ENCODE data around the gene TMEM134.
A peak's percentile ranks its signal among the peaks of the same experiment; 100 is the strongest.

The TMEM134 gene

DNA sequence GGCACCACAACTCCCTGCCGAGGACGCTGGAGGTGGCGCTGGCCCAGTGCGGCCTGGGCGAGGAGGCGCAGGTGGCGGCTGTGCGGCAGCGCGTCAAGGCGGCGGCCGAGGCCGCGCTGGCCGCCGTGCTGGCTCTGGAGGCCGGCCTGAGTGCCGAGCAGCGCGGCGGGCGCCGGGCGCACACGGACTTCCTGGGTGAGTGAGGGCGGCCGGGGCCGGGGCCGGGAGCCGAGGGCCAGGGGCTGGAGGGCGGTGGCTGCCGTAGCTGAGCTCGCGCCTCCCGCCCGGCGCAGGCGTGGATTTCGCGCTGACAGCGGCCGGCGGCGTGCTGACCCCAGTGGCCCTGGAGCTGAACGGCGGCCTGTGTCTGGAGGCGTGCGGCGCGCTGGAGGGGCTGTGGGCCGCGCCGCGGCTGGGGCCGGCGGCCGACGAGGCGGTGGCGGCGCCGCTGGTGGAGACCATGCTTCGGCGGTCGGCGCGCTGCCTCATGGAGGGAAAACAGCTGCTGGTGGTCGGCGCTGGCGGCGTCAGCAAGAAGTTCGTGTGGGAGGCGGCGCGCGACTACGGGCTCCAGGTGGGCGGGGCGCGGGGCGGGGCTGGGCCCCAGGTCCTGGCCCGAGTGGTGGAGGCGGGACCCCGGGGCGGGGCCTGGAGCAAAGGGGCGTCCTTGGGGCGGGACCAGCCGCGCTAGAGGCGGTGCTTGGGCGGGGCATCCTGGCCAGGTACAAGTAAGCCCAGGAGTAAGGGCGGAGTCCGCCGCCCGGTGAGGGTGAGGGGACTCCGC is 48.2 kb downstream of the TMEM134 start:
- Histone ChIP-seq H3K9me3 (ENCODE audit: control insufficient read depth in 1 of 2, low read length in 2 of 2) (no peaks in the 10 kb centered on the region), H3K4me1 (ENCODE audit: control insufficient read depth in 1 of 2, insufficient read depth in 2 of 2, low read length in 2 of 2) (peaks cover 0 to 33% of the 10 kb centered on the region in 2 donors), H3K36me3 (ENCODE audit: control insufficient read depth in 1 of 2, insufficient read depth in 2 of 2, low read length in 2 of 2) (no peaks in the 10 kb centered on the region), H3K4me3 (ENCODE audit: low read depth in 1 of 2, low read length in 2 of 2) (peak overlapping the region in 1 of 2 donors; percentile 59), H3K27me3 (ENCODE audit: low read depth, low read length) (no peaks in the 10 kb centered on the region), H3K27ac (ENCODE audit: low read length) (no peak overlapping the region)

DNA sequence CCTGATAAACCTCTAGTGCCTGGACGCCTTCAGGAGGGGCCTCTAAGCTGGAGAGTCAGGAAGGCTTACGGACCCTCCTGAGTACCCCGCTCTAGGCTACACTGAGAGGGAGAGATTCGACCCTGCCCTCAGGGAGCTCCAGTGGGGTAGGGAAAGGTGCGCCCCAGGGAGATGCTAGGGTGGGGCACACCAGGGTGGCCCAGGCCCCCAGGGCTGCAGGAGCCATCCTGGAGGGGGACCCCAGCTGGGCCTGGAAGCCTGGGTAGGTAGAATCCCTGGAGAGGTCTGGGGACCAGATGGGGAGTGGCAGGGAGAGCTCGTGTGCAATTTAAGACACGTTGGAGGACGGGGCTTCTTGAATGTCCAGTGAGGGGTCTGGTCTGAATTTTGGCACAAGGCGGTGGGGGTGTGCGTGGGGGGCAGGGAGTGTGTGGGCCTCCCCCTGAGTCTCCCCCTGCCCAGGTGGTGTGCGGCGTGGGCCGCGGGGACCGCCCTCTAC is 48.9 kb downstream of the TMEM134 start:
- H3K4me1 ChIP-seq (ENCODE audit: control insufficient read depth in 1 of 2, insufficient read depth in 2 of 2, low read length in 2 of 2) = peaks cover 0 to 37% of the 10 kb centered on the region in 2 donors
- peak overlapping the region; percentile 11 to 59 for H3K4me3 ChIP-seq (ENCODE audit: low read depth in 1 of 2, low read length in 2 of 2)
- H3K27ac ChIP-seq (ENCODE audit: low read length) = no peak overlapping the region
- H3K9me3 ChIP-seq (ENCODE audit: control insufficient read depth in 1 of 2, low read length in 2 of 2) = no peaks in the 10 kb centered on the region
- no peaks in the 10 kb centered on the region for H3K27me3 ChIP-seq (ENCODE audit: low read depth, low read length)
- H3K36me3 ChIP-seq (ENCODE audit: control insufficient read depth in 1 of 2, insufficient read depth in 2 of 2, low read length in 2 of 2) = no peaks in the 10 kb centered on the region

DNA sequence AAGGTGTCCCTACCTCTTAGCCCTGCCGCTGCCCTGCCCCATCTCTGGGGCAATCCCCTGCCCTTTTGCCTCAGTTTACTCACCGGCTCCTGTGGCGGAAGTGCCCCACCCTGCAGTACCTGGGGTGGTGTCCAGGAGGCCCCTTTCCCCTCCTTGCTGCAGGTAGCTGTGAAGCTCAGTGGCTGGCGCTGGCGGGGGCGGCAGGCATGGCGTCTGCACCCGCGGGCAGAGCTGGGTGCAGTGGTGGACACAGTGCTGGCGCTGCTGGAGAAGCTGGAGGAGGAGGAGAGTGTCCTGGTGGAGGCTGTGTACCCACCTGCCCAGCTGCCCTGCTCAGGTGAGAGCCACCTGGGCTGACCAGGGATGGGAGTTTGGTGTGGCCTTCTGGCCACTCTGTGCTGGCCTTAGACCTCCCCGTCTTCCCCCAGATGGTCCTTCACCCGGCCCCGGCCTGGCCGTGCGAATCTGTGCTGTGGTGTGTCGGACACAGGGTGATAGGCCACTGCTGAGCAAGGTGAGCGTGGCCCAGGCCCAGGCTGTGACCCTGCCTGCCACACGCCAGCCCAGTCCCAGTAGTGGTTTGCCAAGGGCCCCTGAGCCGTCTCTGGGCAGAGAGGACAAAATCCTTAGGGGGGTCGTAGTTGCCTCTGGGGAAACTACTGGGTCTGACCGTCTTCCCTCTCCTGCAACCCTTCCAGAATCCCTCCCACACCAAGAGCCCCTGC is 49.6 kb downstream of the TMEM134 start:
- H3K4me3 ChIP-seq (ENCODE audit: low read depth in 1 of 2, low read length in 2 of 2) = no peak overlapping the region
- H3K9me3 ChIP-seq (ENCODE audit: control insufficient read depth in 1 of 2, low read length in 2 of 2) = no peaks in the 10 kb centered on the region
- no peak overlapping the region for H3K27ac ChIP-seq (ENCODE audit: low read length)
- no peaks in the 10 kb centered on the region for H3K36me3 ChIP-seq (ENCODE audit: control insufficient read depth in 1 of 2, insufficient read depth in 2 of 2, low read length in 2 of 2)
- no peaks in the 10 kb centered on the region for H3K27me3 ChIP-seq (ENCODE audit: low read depth, low read length)
- peaks cover 0 to 41% of the 10 kb centered on the region in 2 donors for H3K4me1 ChIP-seq (ENCODE audit: control insufficient read depth in 1 of 2, insufficient read depth in 2 of 2, low read length in 2 of 2)

DNA sequence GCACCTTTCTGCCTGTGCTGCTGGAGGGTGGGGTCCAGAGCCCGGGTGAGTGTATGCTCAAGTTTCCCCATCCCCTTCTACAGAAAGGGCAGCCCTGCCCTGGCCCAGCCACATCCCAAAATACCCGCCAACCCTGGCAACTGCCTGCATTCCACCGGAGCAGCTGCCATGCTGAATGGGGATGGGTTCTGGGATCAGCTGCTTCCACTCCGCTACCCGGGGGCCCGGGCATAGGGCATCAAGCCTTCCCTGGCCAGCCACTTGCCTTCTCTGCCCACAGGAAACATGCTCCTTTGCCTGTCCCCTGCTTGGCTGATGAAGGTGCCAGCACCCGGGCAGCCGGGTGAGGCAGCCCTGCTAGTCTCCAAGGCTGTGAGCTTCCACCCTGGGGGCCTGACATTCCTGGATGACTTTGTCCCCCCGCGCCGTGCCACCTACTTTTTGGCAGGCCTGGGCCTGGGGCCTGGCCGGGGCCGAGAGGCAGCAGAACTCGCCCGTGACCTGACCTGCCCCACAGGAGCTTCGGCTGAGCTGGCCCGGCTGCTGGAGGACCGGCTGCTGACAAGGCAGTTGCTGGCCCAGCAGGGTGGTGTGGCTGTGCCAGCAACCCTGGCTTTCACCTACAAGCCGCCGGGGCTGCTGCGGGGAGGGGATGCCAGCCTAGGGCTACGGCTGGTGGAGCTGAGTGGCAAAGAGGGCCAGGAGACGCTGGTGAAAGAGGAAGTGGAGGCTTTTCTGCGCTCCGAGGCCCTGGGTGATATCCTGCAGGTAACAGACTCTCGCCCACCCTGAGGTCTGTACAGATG is 50.4 kb downstream of the TMEM134 start:
- Histone ChIP-seq H3K27me3 (ENCODE audit: low read depth, low read length) (no peaks in the 10 kb centered on the region), H3K4me3 (ENCODE audit: low read depth in 1 of 2, low read length in 2 of 2) (no peak overlapping the region), H3K27ac (ENCODE audit: low read length) (no peak overlapping the region), H3K9me3 (ENCODE audit: control insufficient read depth in 1 of 2, low read length in 2 of 2) (no peaks in the 10 kb centered on the region), H3K36me3 (ENCODE audit: control insufficient read depth in 1 of 2, insufficient read depth in 2 of 2, low read length in 2 of 2) (no peaks in the 10 kb centered on the region), H3K4me1 (ENCODE audit: control insufficient read depth in 1 of 2, insufficient read depth in 2 of 2, low read length in 2 of 2) (peaks cover 0 to 41% of the 10 kb centered on the region in 2 donors)

DNA sequence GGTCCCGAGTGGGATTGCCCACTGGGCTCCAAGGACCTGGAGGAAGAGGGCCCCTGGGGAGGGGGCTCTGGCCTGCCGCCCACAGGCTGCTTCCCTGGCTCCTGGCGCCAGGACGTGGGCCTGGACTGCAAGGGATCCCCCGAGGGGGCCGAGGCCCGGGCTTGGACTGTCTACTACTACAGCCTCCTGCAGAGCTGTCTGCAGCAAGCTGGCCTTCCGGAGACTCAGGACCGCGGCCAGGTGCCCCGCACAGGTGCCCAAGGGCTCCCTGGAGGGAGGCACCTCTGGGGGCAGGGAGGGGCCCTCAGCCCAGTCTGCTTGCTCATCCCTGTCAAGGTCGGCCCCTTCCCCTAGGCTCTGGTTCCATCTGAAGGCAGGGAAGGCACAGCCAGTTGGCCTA is 51.6 kb downstream of the TMEM134 start:
- Histone ChIP-seq H3K4me3 (ENCODE audit: low read depth in 1 of 2, low read length in 2 of 2) (no peak overlapping the region), H3K27ac (ENCODE audit: low read length) (no peak overlapping the region), H3K27me3 (ENCODE audit: low read depth, low read length) (peaks cover 6% of the 10 kb centered on the region), H3K4me1 (ENCODE audit: control insufficient read depth in 1 of 2, insufficient read depth in 2 of 2, low read length in 2 of 2) (peaks cover 0 to 41% of the 10 kb centered on the region in 2 donors), H3K9me3 (ENCODE audit: control insufficient read depth in 1 of 2, low read length in 2 of 2) (no peaks in the 10 kb centered on the region), H3K36me3 (ENCODE audit: control insufficient read depth in 1 of 2, insufficient read depth in 2 of 2, low read length in 2 of 2) (no peaks in the 10 kb centered on the region)

DNA sequence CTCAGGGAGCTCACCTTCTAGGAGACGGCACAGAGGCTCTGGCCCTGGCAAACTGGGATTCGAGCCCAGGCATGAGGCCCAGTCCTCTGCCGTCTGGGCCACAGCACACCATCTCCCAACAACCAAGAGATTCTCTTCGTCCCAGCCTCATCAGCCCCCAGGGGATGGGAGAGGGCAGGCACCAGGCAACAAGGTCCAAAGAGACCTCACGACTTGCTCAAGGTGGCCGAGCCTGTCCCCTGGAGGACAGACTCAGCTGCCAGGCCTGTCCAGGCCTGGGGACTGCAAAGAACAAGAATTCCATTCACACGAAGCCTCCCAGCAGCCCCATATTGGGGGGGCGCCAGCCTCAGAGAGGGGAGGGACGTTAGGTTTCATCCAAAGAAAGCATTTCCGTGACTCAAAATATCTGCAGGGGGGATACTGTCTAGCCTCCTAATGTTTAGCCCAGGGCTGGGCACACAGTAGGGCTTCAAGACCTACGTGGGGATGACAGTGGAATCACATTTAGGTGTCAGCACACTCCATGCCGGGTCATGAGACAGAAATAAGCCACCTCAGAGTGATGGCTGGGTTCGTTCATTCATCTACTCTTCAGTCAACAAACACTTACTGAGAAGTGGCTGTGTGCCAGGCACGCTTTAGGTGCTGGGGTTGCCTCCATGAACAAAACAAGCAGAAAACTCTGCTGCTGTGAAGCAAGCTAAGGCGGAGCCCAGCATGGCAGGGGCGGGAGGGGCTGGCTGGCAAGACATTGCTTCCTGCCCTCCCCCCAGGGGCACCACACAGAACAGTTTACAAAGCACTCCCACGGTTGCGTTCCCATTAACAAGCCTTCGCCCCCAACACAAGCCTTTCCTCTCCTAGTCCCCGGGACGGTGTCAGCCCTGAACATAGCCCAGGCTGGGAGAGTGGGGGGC is 52.4 kb downstream of the TMEM134 start:
- H3K27me3 ChIP-seq (ENCODE audit: low read depth, low read length) = peaks cover 7% of the 10 kb centered on the region
- H3K4me3 ChIP-seq (ENCODE audit: low read depth in 1 of 2, low read length in 2 of 2) = no peak overlapping the region
- no peaks in the 10 kb centered on the region for H3K9me3 ChIP-seq (ENCODE audit: control insufficient read depth in 1 of 2, low read length in 2 of 2)
- H3K36me3 ChIP-seq (ENCODE audit: control insufficient read depth in 1 of 2, insufficient read depth in 2 of 2, low read length in 2 of 2) = no peaks in the 10 kb centered on the region
- H3K27ac ChIP-seq (ENCODE audit: low read length) = no peak overlapping the region
- peaks cover 0 to 41% of the 10 kb centered on the region in 2 donors for H3K4me1 ChIP-seq (ENCODE audit: control insufficient read depth in 1 of 2, insufficient read depth in 2 of 2, low read length in 2 of 2)

DNA sequence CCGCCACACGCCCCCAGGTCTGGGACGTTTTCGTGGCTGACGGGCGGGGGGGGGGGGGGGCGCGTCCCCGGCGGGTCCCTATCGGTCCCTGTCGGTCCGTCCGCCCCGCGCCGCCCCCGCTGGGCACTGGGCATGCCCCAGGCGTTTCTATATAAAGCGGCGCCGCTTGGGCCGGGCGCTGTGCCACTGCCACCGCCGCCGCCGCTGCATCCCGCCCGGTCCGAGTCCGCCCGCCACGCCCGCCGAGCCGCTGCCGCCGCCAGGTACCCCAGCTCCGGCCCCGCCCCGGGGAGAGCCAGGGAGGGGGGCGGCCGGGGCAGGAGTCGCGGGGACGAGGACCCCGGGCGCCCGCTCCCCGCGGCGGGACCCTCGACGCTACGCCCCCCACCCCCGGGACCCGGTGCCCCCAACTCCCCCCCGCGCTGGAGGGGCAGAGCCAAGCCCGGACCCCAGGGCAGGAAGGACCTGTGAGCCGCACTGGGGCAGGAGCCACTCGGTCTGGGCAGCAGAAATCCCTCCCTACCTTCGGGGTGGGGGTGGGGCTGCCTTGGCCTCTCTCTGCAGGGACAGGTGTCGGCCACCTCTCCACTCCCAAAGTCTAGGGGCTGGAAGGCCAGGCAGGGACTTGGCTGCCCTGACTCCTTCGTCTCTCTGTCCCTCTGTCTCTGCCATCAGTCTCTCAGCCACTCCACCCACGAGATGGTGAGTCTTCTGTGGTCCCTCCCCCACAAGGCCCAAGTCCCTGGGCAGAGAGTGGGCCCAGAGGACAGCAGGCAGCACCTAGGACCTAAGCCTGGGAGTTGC is 53.3 kb downstream of the TMEM134 start, which contains the start of gene CARNS1:
Gene CARNS1 (plus strand): TSS at position 178 of the 804 bp plus-strand sequence. CDS start 522 bp downstream, at position 700.
- H3K4me1 ChIP-seq (ENCODE audit: control insufficient read depth in 1 of 2, insufficient read depth in 2 of 2, low read length in 2 of 2) = peaks cover 0 to 37% of the 10 kb centered on the region in 2 donors
- H3K27ac ChIP-seq (ENCODE audit: low read length) = no peak within 1 kb of the TSS

DNA sequence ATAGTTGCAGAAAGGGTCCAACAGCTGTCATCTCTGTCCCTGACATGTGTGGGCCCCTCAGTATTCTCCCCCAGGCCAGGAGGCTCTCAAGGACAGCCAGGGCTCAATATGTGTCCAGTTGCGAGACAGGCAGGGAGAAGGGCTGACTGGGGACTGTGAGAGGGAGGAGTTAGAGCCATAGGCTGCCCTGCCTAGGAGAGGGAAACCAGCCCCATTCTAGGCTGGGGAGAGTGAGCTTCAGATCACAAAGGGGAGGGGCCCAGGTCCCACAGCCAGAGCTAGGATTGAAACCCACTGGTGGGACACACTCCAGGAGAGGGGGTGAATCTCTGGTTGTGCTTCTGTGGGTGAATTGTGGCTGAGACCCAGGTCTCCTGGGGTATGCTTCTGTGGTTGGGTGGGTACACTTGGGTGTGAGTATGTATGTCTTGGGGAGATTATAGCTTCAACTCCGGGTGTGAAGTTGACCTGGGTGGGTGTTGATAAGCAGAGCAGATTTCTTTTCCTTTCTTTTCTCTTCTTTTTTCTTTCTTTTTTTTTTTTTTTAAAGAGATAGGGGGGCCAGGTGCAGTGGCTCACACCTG is 55.7 kb downstream of the TMEM134 start:
- Histone ChIP-seq H3K9me3 (ENCODE audit: control insufficient read depth in 1 of 2, low read length in 2 of 2) (no peaks in the 10 kb centered on the region), H3K4me1 (ENCODE audit: control insufficient read depth in 1 of 2, insufficient read depth in 2 of 2, low read length in 2 of 2) (peaks cover 0 to 35% of the 10 kb centered on the region in 2 donors), H3K4me3 (ENCODE audit: low read depth in 1 of 2, low read length in 2 of 2) (no peak overlapping the region), H3K27ac (ENCODE audit: low read length) (no peak overlapping the region), H3K27me3 (ENCODE audit: low read depth, low read length) (peaks cover 7% of the 10 kb centered on the region), H3K36me3 (ENCODE audit: control insufficient read depth in 1 of 2, insufficient read depth in 2 of 2, low read length in 2 of 2) (no peaks in the 10 kb centered on the region)

More for the DNA sequence above, 53.3 kb downstream of the TMEM134 start, which contains the start of gene CARNS1:
- Histone ChIP-seq H3K9me3 (ENCODE audit: control insufficient read depth in 1 of 2, low read length in 2 of 2) (no peaks in the 10 kb centered on the region), H3K27me3 (ENCODE audit: low read depth, low read length) (peaks cover 7% of the 10 kb centered on the region), H3K4me3 (ENCODE audit: low read depth in 1 of 2, low read length in 2 of 2) (no peak within 1 kb of the TSS), H3K36me3 (ENCODE audit: control insufficient read depth in 1 of 2, insufficient read depth in 2 of 2, low read length in 2 of 2) (no peaks in the 10 kb centered on the region)

DNA sequence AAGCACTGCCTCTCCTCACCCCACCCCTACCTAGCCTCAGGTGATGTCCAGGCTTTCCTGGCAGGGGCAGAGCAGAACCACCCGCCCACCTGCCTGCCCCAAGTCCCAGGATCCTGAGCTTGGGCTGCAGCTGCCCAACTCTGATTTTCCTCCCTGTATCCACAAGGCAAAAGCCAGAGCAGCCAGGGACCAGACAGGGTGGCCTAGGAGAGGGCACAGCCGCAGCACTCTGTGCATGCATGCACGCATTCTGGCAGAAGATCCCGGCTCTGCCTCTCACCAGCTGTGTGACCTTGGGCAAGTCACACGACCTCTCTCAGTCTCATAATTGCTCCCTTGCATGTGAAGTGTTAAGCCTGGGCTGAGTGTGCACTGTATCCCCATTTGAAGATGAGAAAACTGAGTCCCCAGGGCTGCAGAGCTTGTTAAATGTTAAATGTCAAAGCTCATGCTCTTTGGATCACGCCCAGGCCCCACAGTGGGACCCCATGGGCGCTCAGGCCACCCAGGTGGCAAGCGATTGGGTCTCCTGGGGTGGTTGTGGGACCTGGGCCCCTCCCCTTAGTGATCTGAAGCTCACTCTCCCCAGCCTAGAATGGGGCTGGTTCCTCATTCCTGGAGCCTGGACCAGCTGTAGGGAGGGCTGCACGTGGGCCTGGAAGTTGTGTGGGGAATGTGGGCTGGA is 56.4 kb downstream of the TMEM134 start:
- no peak overlapping the region for H3K4me3 ChIP-seq (ENCODE audit: low read depth in 1 of 2, low read length in 2 of 2)
- peaks cover 0 to 35% of the 10 kb centered on the region in 2 donors for H3K4me1 ChIP-seq (ENCODE audit: control insufficient read depth in 1 of 2, insufficient read depth in 2 of 2, low read length in 2 of 2)
- peaks cover 7% of the 10 kb centered on the region for H3K27me3 ChIP-seq (ENCODE audit: low read depth, low read length)
- no peaks in the 10 kb centered on the region for H3K9me3 ChIP-seq (ENCODE audit: control insufficient read depth in 1 of 2, low read length in 2 of 2)
- no peaks in the 10 kb centered on the region for H3K36me3 ChIP-seq (ENCODE audit: control insufficient read depth in 1 of 2, insufficient read depth in 2 of 2, low read length in 2 of 2)
- H3K27ac ChIP-seq (ENCODE audit: low read length) = no peak overlapping the region
